Suprapubic skin (tissue), 3 donors: Measurements from ENCODE around the gene SDHA.

Experiments
- CTCF ChIP-seq, 2 donors: fragments of 200-600 bp in 1 of 2; fragments of 450-650 bp in 1 of 2; sonication (generic) in 1 of 2; IDR thresholded peaks; one replicate each; pipeline ENCODE4 v1.5.1; 2016 to 2019; ENCODE audit warnings: antibody characterized with exemption in 2 of 2, mild to moderate bottlenecking in 1 of 2, moderate library complexity in 1 of 2
- EP300 ChIP-seq: sonication (generic); formaldehyde crosslinking; IDR thresholded peaks from one replicate; pipeline ENCODE4 v1.6.1; 2017; ENCODE audit warnings: antibody characterized with exemption
- POLR2A ChIP-seq, 2 donors: fragments of 450-650 bp; IDR thresholded peaks; one replicate each; pipeline ENCODE4 v1.6.1; 2017; ENCODE audit warnings: antibody characterized with exemption in 2 of 2, mild to moderate bottlenecking in 2 of 2, moderate library complexity in 2 of 2

- TF ChIP-seq CTCF (IDR thresholded peaks at IDR 0.05) (no peak), POLR2A (IDR thresholded peaks at IDR 0.05) (no peak), EP300 (no peak)
These were observed 31.8 kb upstream of the SDHA start for GRCh38 chr5:186091-187041.
